ENCODE data around the gene KIF18A. TPM values are rescaled to one million over a fixed set of nuclear protein-coding genes. Genes with fewer than 3 reads are reported as not detected.

Gene KIF18A
- total and polyA plus RNA-seq, 2 of the 13 experiments (the other 11 are each of a cell fraction or from before 2014, with no cell fraction given), result 3.4 to 14.4 TPM

GRCh38 chr11:28107750-28108618 is at the start of gene KIF18A, which contains the start of gene METTL15 (continued):
- TF ChIP-seq REL (CRISPR knock-in tag; conservative IDR thresholded peaks at IDR 0.05) (no peak), MYC (CRISPR knock-in tag; IDR thresholded peaks at IDR 0.05; ENCODE audit: borderline replicate concordance) (peak; percentile 71; the same call in 1 of the 2 replicates), RFX1 (IDR thresholded peaks at IDR 0.05) (peak; percentile 98), ZFP82 (CRISPR knock-in tag; IDR thresholded peaks at IDR 0.05; ENCODE audit: borderline replicate concordance) (no peak), BATF2 (CRISPR knock-in tag; IDR thresholded peaks at IDR 0.05) (no peak), ZNF496 (CRISPR knock-in tag; IDR thresholded peaks at IDR 0.05; ENCODE audit: insufficient replicate concordance) (no peak), HNF1B (CRISPR knock-in tag; IDR thresholded peaks at IDR 0.05) (peak; percentile 74), PATZ1 (CRISPR knock-in tag; IDR thresholded peaks at IDR 0.05) (no peak), TEAD2 (CRISPR knock-in tag; IDR thresholded peaks at IDR 0.05) (no peak), ZNF44 (CRISPR knock-in tag; IDR thresholded peaks at IDR 0.05) (no peak), PHF8 (CRISPR knock-in tag; IDR thresholded peaks at IDR 0.05) (peak; percentile 86), TRIM22 (IDR thresholded peaks at IDR 0.05) (no peak), THYN1 (CRISPR knock-in tag; IDR thresholded peaks at IDR 0.05; ENCODE audit: borderline replicate concordance, low read depth) (no peak), ZNF12 (CRISPR knock-in tag; IDR thresholded peaks at IDR 0.05) (no peak), ZFP91 (CRISPR knock-in tag; IDR thresholded peaks at IDR 0.05; ENCODE audit: borderline replicate concordance) (peak; percentile 57; the same call in 1 of the 2 replicates), MXD4 (CRISPR knock-in tag; IDR thresholded peaks at IDR 0.05) (peak; percentile 91), ZNF772 (CRISPR knock-in tag; IDR thresholded peaks at IDR 0.05) (0 out of 2 replicates have a peak, but pooled peaks have one; percentile 37), ZNF570 (CRISPR knock-in tag; IDR thresholded peaks at IDR 0.05; ENCODE audit: borderline replicate concordance) (no peak), ZFP36L2 (CRISPR knock-in tag; IDR thresholded peaks at IDR 0.05) (no peak)
